Activated CD4-positive, alpha-beta T cell treated with anti-CD3 and anti-CD28 coated beads, Interleukin-2, Interleukin-4, amounts not matched to agents 100 ng/mL and 50 ng/mL, durations not matched to agents 16 hours and 8 hours (primary cell): ENCODE data around the gene SORCS2.

Experiments
- DNase-seq: peaks from one replicate; pipeline ENCODE4 v3.0.0-alpha.2; 2020; ENCODE audit warnings: low spot score

Gene SORCS2

DNA sequence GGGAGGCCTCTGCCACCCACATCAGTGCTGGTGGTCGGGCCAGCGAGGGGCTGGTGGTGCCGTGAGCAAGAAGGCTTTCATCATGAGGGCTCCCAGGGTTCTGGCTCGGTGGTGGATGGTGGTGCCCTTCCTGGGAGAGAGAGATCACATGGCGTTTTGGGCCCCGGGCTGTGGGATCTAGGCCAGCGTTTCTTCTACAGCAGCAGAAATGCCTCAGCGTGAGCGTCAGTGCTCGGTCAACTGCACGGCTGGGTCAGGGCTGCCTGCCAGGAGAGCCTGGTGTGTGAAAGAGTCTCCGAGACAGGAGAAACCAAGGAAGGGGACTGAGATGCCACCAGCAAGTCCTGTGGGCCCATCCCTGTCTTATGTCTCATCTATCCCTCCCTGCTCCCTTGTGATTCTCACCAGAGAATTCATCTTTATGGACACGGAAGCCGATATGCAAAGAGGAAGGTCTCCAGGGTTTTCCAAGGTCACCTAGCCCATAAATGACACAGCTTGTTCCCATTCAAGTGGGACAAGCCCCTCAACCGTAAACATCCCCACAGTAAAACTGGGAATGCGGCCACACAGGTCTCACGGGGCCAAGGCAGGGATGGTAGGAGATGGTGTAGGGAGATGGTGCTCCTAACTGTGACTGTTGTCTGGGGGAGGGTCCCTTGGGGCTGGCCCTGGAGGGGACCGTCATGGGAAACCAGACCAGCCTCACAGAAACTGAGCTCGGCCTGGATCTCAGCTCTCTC is 99.2 kb downstream of the SORCS2 start:
- no peak for DNase-seq

DNA sequence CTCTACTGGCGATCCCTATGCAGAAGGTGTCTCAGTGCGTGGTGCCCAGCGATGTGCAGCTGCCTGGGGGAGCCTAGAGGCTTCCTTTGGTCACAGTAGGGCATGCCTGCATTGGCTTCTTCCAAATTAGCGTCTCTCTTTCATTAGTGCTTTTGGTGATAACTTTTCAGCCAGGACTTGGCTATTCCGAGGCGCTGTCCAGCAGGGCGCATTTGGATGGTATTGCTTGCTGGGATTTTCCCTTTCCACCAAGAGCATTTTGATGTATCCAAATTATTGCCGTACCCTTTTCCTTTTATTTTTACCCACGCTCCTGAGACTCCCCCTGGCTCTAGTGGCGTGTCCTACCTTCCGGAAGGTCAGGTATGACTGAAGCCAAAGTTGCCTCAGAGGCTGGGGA is 101.4 kb downstream of the SORCS2 start:
- DNase-seq = no peak

GRCh38 chr4:7294176-7294756 is 101.9 kb downstream of the SORCS2 start:
- no peak for DNase-seq

DNA sequence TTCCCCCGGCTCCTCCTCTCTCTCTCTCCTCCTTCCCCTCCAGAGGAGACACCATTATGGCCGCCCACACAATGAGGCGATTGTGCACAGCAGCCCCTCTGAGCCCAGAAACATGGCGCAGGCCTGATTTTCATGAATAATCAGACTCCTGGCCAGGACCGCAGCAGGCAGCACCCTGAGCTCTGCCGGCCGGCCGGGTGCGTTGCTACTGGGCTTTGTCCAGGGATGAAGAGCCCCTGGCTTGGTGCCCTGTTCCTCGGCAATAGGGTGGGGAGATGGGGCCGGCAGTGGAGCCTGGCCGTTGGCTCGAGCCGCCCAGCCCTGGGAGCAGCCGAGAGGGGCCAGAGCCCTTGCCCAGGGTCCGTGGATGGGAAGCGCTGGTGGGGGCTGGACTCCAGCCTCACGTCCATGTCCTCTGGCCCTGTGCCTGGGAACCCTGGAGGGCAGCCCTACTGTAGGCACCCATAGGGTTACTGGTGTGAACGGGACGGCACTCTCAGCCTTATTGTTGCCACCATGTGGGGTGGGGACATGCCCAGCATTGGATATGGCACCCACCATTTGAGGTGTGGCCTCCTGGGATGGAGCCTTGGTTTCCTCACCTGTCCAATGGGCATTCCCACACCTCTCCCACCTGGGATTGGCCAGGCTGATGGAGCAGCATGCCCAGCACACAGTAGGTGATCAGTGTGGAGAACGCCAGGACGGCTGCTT is 103.0 kb downstream of the SORCS2 start:
- DNase-seq = no peak

DNA sequence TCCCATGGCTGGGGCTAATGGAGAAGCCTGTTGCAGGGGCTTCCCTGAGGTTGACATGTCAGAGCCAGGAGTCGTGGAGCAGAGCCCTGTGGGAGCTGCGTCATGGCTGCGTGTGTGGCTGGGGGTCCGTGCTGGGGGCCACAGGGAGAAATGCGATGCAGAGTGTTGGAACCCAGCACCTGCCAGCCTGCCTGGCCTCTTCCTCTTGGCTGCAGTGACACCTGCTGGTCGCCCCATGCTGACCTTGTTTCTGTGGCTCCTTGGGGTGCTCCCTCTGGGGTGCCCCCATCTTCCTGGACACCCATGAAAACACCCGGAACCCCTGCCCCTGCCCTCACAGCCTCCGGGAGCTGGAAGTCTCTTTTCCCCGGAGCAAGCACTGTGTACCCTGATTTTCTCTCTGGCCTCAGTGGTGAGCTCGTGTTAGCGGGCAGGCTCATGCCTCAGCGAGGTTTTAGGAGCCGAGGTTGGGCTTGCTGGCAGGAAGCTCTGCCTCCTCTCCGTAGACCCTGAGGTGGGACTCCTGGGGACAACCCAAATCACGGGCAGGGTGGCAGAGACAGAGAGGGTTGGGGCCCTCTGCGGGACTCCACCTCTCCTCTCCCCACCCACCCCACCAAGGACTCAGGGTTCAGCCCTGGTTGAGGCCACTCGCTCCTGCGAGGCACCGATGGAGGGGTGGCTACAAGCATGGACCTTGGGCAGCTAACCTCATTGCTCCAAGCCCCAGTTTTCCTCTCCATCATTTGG is 103.7 kb downstream of the SORCS2 start:
- DNase-seq = peak; percentile 8

DNA sequence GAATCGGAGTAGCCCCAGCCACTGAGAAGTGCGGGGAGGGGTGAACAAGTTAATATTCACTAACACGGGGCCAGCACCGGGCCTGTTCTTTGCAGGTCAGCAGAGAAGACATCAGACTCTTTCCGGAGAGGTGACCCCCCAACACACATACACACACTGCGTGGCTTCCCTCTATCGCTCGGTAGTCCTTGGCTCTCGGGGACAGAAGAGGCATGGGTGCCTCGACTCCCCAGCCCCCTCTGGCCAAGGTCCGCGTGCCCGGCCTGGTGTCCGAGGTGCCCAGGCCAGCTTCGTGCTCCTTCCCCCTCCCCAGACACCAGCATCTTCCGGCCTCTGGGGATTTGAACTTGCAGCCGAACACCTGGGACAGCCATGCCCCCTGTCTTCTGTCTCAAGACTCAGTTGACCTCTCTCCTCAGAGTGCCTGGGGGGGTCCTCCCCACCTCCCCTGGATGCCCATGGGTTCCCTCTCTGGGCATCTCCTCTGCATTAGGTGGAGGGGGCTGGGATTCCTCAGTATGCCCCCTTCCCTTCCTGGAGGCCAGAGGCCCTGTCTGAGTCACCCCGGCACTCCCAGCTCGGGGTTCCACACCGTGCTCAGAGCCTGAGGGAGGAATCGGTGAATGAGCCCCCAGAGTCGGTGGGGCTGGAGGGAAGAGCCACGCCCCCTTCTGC is 104.5 kb downstream of the SORCS2 start:
- DNase-seq = no peak

GRCh38 chr4:7297374-7297773 is 105.0 kb downstream of the SORCS2 start:
- no peak for DNase-seq

DNA sequence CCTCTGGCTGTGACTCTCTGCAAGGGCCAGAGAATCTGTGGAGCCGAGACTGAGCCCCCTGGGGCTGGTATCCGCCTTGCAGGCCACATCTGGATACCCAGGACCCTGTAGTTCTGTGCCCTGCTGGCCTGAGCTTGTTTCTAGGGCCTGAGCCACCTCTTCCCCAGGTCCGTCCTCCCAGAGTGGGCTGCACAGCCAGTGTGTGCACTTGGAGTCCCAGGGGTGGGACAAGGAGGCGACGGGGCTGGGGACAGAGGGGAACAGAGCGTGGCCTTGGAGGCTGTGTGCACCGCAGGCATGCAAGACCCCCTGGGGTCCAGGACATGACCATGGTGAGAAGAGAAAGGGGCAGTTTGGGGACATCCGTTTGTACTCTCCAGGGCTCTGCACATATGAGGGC is 105.5 kb downstream of the SORCS2 start:
- DNase-seq = no peak

- DNase-seq = no peak
Measured at GRCh38 chr4:7298619-7299009, 106.3 kb downstream of the SORCS2 start.

- no peak for DNase-seq
Measured at GRCh38 chr4:7299010-7299907, 106.9 kb downstream of the SORCS2 start.

DNA sequence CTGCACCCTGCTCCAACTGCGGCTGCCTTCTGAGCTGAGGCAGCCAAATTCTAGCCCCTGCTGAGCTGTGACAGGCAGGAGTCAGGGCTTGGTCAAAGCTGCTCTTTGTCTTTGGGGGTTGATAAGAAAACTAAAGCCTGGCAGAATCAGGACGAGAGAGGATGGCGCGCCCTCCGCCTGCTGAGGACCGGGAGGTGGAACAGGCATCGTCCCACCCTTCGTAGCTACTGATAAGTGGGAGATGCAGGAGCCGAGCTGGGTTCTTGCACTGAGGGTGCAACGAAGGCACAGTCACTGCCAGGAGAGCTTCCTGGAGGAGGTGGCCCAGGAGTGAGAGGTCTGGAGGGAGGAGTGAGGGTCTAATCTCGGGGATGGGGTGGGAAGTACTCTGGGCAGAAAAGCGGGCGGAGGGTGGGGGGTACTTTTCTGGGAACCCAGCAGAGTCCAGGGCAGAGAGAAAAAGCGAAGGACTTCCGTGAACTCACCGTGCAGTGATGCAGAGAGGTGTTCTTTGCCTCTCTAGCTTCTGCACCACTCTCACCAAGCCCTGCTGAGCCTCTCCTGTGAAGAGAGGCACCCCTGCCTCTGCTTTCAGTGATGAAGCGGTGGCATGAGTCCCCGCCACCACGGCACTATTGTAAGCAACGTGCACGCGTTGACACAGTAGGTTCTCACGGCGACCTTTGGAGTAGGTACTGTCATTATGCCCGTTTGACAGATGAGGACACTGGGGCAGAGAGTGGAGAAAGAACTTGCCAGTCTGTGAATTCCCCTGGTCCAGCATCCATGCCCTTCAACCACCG is 107.8 kb downstream of the SORCS2 start:
- no peak for DNase-seq

DNA sequence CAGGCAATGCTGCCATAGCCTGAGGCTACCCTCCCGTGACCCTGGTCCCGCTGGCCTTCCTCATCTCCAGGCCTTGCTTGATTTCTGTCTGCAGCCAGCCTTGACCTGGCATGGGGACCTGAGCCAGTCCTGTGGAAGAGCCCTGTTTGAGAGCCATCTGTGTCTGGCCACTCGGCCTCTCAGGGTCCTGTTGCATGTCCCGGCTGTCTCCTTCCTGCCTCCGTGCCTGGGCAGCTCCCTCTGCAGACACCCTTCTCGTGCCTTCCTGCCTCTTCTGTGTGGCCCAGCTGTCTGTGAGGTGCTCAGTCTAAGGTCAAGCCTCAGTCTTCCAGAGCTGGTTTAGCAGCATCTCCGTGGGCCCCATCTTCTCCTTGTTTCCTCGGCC is 108.4 kb downstream of the SORCS2 start:
- no peak for DNase-seq

- no peak for DNase-seq
Measured at GRCh38 chr4:7301126-7301785, 108.9 kb downstream of the SORCS2 start.

DNA sequence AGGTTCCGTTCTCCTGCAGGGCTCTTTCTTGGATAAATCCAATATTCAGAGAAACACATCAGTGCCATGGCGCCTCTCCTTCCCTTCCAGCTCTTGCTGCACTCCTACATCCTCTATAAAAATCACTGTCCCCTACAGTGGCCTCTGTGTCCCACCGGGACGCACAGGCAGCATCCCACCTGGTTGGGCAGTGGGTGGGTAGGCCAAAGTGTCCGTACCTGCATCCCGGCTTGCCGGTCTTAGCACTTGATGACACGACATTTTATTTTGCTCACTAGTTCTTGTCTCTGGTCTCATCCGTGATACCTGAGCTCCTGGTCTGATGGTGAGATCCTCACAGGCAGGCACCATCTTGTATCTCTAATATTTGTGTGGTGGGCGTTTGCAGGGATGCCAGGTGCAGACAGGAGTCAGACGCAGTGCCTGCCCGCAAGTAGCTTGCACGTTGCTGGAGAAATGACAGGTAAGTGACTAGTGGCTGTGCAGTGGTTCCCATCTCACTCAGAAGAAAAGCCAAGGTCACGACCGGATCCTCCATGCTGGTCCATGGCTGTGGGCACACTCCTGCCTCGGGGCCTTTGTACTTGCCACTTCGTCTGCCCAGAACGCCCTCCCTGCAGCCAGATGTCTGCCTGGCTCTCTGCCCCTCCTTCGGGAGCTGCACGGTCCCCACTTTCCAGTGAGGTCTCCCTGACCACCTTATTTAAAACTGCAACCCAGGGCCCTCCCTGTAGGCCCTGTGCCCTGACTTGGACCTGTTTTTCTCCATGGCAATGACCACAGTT is 109.7 kb downstream of the SORCS2 start:
- no peak for DNase-seq

DNA sequence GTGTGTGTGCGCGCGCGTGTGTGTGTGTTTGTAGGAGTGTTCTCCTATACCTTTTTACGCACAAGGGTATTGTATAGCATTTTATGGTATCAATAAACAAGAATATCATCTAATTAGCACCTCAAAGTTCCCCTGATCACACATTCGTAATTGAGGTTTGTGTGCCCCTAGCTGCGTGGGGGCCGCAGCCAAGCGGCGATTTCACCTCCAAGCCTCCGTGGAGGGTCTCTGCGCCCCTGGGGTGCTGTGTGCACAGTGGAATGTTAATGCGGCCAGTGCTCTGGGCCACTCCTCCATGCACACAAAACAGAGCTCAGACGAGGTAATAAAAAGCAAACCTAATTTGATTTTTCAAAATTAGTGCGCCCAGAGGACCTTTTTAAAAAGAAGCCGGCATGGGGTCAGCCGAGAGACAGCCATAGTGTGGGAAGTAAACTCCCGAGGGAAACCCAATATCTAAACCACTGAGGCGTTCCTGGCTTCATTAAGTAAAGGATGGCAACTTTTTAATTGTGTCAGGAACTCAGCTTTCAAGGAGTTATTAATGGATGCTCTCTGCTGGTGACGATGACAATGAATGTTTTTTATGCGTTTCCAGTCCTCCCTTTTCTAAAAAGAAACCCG is 110.6 kb downstream of the SORCS2 start:
- DNase-seq = no peak

- no peak for DNase-seq
Measured at GRCh38 chr4:7303561-7303960, 111.2 kb downstream of the SORCS2 start.

DNA sequence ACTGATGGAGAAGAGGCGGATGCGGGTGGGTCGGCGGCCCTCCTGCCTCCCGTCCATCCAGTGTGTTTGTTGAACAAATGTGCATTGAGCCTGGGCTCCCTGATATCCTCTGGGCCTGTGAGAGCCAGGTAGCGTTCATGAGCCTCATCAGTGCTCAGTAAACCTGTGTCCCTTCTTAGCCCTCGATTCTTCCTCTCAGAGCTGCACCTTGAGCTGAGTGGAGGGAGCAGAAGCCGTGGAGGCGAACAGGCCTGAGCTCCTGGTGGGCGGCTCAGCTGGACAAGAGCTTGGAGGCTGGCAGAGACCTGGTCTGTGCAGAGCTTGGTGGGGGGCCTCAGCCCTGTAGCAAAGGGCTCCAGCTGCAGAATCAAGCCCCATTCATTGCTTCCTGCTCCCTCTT is 112.1 kb downstream of the SORCS2 start:
- DNase-seq = no peak
